GM23248 (cell line): ENCODE measurements around the gene ZNF367. TPM values are rescaled to one million over a fixed set of nuclear protein-coding genes. Genes with fewer than 3 reads are reported as not detected.

Experiments used
- DNase-seq: peaks from one replicate; pipeline ENCODE4 v3.0.0-alpha.2; 2015
- H2AFZ ChIP-seq: fragments of 200-600 bp; sonication (generic); 2 replicates; pipeline ENCODE4 v1.6.1; 2016; ENCODE audit warnings: antibody characterized with exemption
- H3F3A ChIP-seq: fragments of 200-600 bp; sonication (generic); 2 replicates; pipeline ENCODE4 v1.6.1; 2016; ENCODE audit warnings: mild to moderate bottlenecking, antibody characterized with exemption, mixed run types; ENCODE audit not compliant: insufficient read depth
- H3K27ac ChIP-seq: fragments of 200-600 bp; sonication (generic); 2 replicates; pipeline ENCODE4 v1.5.1; 2016; ENCODE audit warnings: mild to moderate bottlenecking
- H3K27me3 ChIP-seq: fragments of 200-600 bp; sonication (generic); replicated peaks from 2 replicates; pipeline ENCODE4 v1.6.1; 2016; ENCODE audit warnings: mild to moderate bottlenecking; ENCODE audit not compliant: insufficient read depth
- H3K36me3 ChIP-seq: fragments of 200-600 bp; sonication (generic); 2 replicates; pipeline ENCODE4 v1.6.1; 2016; ENCODE audit warnings: low read depth, mild to moderate bottlenecking
- H3K4me1 ChIP-seq: fragments of 200-600 bp; sonication (generic); 2 replicates; pipeline ENCODE4 v1.6.1; 2016; ENCODE audit warnings: mild to moderate bottlenecking; ENCODE audit not compliant: insufficient read depth
- H3K4me2 ChIP-seq: fragments of 200-600 bp; sonication (generic); one replicate; pipeline ENCODE4 v1.6.1; 2016; ENCODE audit warnings: mild to moderate bottlenecking; ENCODE audit not compliant: unreplicated experiment
- H3K4me3 ChIP-seq: fragments of 200-600 bp; sonication (generic); 2 replicates; pipeline ENCODE4 v1.5.1; 2016; ENCODE audit warnings: mild to moderate bottlenecking
- H3K79me2 ChIP-seq: fragments of 200-600 bp; sonication (generic); 2 replicates; pipeline ENCODE4 v1.6.1; 2016; ENCODE audit warnings: mild to moderate bottlenecking; ENCODE audit not compliant: insufficient read depth
- H3K9ac ChIP-seq: fragments of 200-600 bp; sonication (generic); 2 replicates; pipeline ENCODE4 v1.6.1; 2016; ENCODE audit warnings: mild to moderate bottlenecking
- H3K9me2 ChIP-seq: fragments of 200-600 bp; sonication (generic); 2 replicates; pipeline ENCODE4 v1.6.1; 2016; ENCODE audit warnings: mixed run types, mild to moderate bottlenecking, moderate library complexity; ENCODE audit not compliant: insufficient read depth
- H3K9me3 ChIP-seq: fragments of 200-600 bp; sonication (generic); one replicate; pipeline ENCODE4 v1.6.1; 2017; ENCODE audit warnings: low read depth
- H4K20me1 ChIP-seq: fragments of 200-600 bp; sonication (generic); 2 replicates; pipeline ENCODE4 v1.6.0; 2016; ENCODE audit not compliant: insufficient read depth
- EZH2 ChIP-seq: fragments of 200-600 bp; sonication (generic); IDR thresholded peaks from 2 replicates; pipeline ENCODE4 v1.6.1; 2018; ENCODE audit warnings: antibody characterized with exemption, mild to moderate bottlenecking; ENCODE audit not compliant: insufficient read depth, poor library complexity, severe bottlenecking
- EZH2phosphoT487 ChIP-seq: fragments of 200-600 bp; sonication (generic); IDR thresholded peaks from 2 replicates; pipeline ENCODE4 v1.6.1; 2018; ENCODE audit warnings: antibody characterized with exemption, moderate library complexity, mild to moderate bottlenecking, low read depth; ENCODE audit not compliant: insufficient read depth
- whole genome bisulfite sequencing, 2 experiments: methylation state at CpG; one replicate each; pipeline ENCODE4 v1.1.6; 2015 to 2017; ENCODE audit warnings: low lambda C conversion rate in 2 of 2, low coverage in 1 of 2; ENCODE audit errors: missing lambda C conversion rate in 2 of 2; 5-methylcytosine and 5-hydroxymethylcytosine counted together
- in situ Hi-C: fragments of 300-500 bp; cut with MboI; formaldehyde crosslinking; loops from 2 replicates; pipeline ENCODE4 v1.15.0; 2020
- polyA plus RNA-seq: library from polyadenylated mRNA; unstranded; fragments of >200 nt; fragmentation: Nextera tagmentation; extraction: Ambion mirVana; gene quantifications from 2 replicates; pipeline ENCODE4 v1.2.1, GENCODE V29; 2016
- total RNA-seq: library from RNA; depleted of rRNA; stranded (reverse); fragments of >200 nt; shearing (Covaris generic); gene quantifications from 2 replicates; pipeline ENCODE4 v1.2.3, GENCODE V29; 2014

Gene ZNF367
- total and polyA plus RNA-seq, 2 experiments from 2014 or later, result 2.1 to 9.3 TPM

- no peaks in the 10 kb centered on the region for H3K79me2 ChIP-seq
- H3K27ac ChIP-seq, result no peak overlapping the region
- H3K4me3 ChIP-seq, result no peak overlapping the region
- H3K9ac ChIP-seq, result no peak overlapping the region
- H4K20me1 ChIP-seq, result no peaks in the 10 kb centered on the region
- H3K4me1 ChIP-seq, result no peaks in the 10 kb centered on the region
- H3K4me2 ChIP-seq, result no peak overlapping the region
- no peaks in the 10 kb centered on the region for H3K36me3 ChIP-seq
- peak; percentile 32 for DNase-seq
- no peak for TF ChIP-seq EZH2
- H3K9me3 ChIP-seq, result no peaks in the 10 kb centered on the region
- no peaks in the 10 kb centered on the region for H3F3A ChIP-seq
- H3K9me2 ChIP-seq, result no peaks in the 10 kb centered on the region
- no peaks in the 10 kb centered on the region for H3K27me3 ChIP-seq
- 73 to 87% methylated on average over 3 of the region's 3 CpGs for WGBS, 2 experiments
- no peak overlapping the region for H2AFZ ChIP-seq
- in situ Hi-C loops, result no loop called here
Observed at GRCh38 chr9:96442491-96442890, 24.3 kb upstream of the ZNF367 start.

- no peaks in the 10 kb centered on the region for H3K36me3 ChIP-seq
- in situ Hi-C loops, result no loop called here
- no peak overlapping the region for H3K4me2 ChIP-seq
- no peak overlapping the region for H2AFZ ChIP-seq
- 75 to 79% methylated on average over 5 of the region's 5 CpGs for WGBS, 2 experiments
- H3K4me3 ChIP-seq, result no peak overlapping the region
- H3F3A ChIP-seq, result no peaks in the 10 kb centered on the region
- no peaks in the 10 kb centered on the region for H3K27me3 ChIP-seq
- no peaks in the 10 kb centered on the region for H3K9me3 ChIP-seq
- no peaks in the 10 kb centered on the region for H4K20me1 ChIP-seq
- no peak overlapping the region for H3K9ac ChIP-seq
- H3K79me2 ChIP-seq, result no peaks in the 10 kb centered on the region
- H3K27ac ChIP-seq, result no peak overlapping the region
- TF ChIP-seq EZH2phosphoT487 (no peak), EZH2 (no peak)
- H3K9me2 ChIP-seq, result no peaks in the 10 kb centered on the region
- H3K4me1 ChIP-seq, result no peaks in the 10 kb centered on the region
- peak; percentile 48 for DNase-seq
Observed at GRCh38 chr9:96441798-96442445, 23.8 kb upstream of the ZNF367 start.

- H3K4me1 ChIP-seq, result no peaks in the 10 kb centered on the region
- no peaks in the 10 kb centered on the region for H3K9me3 ChIP-seq
- TF ChIP-seq EZH2 (no peak), EZH2phosphoT487 (no peak)
- DNase-seq, result no peak
- in situ Hi-C loops, result no loop called here
- no peaks in the 10 kb centered on the region for H3K9me2 ChIP-seq
- WGBS, 2 experiments, result 83 to 84% methylated on average over 5 of the region's 5 CpGs
- no peaks in the 10 kb centered on the region for H3F3A ChIP-seq
- H4K20me1 ChIP-seq, result no peaks in the 10 kb centered on the region
- no peak overlapping the region for H3K4me2 ChIP-seq
- H3K4me3 ChIP-seq, result no peak overlapping the region
- no peaks in the 10 kb centered on the region for H3K36me3 ChIP-seq
- no peak overlapping the region for H3K9ac ChIP-seq
- no peak overlapping the region for H2AFZ ChIP-seq
- no peaks in the 10 kb centered on the region for H3K79me2 ChIP-seq
- no peak overlapping the region for H3K27ac ChIP-seq
- H3K27me3 ChIP-seq, result no peaks in the 10 kb centered on the region
Observed at GRCh38 chr9:96440671-96441199, 22.6 kb upstream of the ZNF367 start.

DNA sequence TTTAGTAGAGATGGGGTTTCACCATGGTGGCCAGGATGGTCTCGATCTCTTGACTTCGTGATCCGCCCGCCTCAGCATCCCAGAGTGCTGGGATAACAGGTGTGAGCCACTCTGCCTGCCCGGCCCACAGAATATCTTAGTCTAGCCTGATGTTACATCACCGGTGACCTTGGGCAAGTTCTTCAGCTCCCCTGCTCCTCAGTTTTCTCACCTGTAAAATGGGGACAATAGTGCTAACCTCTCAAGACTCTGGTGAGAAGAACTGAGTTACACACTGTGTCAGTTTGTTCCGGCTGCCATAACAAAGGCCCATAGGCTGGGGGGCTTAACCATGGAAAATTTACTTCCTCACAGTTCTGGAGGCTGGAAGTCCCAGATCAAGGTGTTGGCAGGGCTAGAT is 19.3 kb upstream of the ZNF367 start:
- Histone ChIP-seq H3K9me3 (no peaks in the 10 kb centered on the region), H3K9ac (no peak overlapping the region), H3K79me2 (no peaks in the 10 kb centered on the region), H3K27me3 (no peaks in the 10 kb centered on the region), H3K4me2 (no peak overlapping the region), H3F3A (no peaks in the 10 kb centered on the region), H2AFZ (no peak overlapping the region), H3K27ac (no peak overlapping the region), H3K4me3 (no peak overlapping the region), H3K9me2 (no peaks in the 10 kb centered on the region), H4K20me1 (no peaks in the 10 kb centered on the region), H3K4me1 (no peaks in the 10 kb centered on the region), H3K36me3 (no peaks in the 10 kb centered on the region)
- no peak for DNase-seq
- TF ChIP-seq EZH2phosphoT487 (no peak), EZH2 (no peak)
- WGBS, 2 experiments, result 95 to 97% methylated on average over 7 of the region's 7 CpGs
- in situ Hi-C loops, result no loop called here
